ENCODE measurements around the gene SETD7.

SETD7 gene

DNA sequence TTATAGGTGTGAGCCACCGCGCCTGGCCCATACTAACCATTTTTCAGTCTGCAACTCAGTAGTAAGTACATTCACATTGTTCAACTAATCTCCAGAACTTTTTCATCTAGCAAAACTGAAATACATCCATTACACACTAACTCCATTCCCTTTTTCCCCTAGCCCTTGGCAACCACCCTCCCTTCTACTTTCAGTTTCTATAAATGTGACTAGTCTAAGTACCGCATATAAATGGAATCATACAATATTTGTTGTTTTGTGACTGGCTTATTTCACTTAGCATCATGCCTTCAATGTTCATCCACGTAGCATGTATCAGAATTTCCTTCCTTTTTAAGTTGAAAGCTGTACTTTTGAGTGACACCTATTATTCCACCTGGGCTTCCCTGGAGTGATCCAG lies 44.6 kb upstream of the SETD7 start:
- TF ChIP-seq ZNF384 (IDR thresholded peaks at IDR 0.05) (no peak), SP1 (IDR thresholded peaks at IDR 0.05) (no peak), ARNT (IDR thresholded peaks at IDR 0.05) (no peak), SUZ12 (IDR thresholded peaks at IDR 0.05) (no peak), FOXK2 (IDR thresholded peaks at IDR 0.05) (no peak), LEF1 (IDR thresholded peaks at IDR 0.05; ENCODE audit: borderline replicate concordance) (no peak), CTBP1 (IDR thresholded peaks at IDR 0.05; ENCODE audit: borderline replicate concordance) (no peak), HDGF (IDR thresholded peaks at IDR 0.05; ENCODE audit: borderline replicate concordance) (no peak)
- CTCF ChIA-PET: interaction anchor here (0.7 to 0.9 kb wide), 2 partner anchors 22 to 33 kb away, joined by 3 to 4 read pairs; no protein-coding TSS in a partner anchor
- POLR2A ChIA-PET: no interaction called here
- no peak for DNase-seq (ENCODE audit: extremely low spot score)

DNA sequence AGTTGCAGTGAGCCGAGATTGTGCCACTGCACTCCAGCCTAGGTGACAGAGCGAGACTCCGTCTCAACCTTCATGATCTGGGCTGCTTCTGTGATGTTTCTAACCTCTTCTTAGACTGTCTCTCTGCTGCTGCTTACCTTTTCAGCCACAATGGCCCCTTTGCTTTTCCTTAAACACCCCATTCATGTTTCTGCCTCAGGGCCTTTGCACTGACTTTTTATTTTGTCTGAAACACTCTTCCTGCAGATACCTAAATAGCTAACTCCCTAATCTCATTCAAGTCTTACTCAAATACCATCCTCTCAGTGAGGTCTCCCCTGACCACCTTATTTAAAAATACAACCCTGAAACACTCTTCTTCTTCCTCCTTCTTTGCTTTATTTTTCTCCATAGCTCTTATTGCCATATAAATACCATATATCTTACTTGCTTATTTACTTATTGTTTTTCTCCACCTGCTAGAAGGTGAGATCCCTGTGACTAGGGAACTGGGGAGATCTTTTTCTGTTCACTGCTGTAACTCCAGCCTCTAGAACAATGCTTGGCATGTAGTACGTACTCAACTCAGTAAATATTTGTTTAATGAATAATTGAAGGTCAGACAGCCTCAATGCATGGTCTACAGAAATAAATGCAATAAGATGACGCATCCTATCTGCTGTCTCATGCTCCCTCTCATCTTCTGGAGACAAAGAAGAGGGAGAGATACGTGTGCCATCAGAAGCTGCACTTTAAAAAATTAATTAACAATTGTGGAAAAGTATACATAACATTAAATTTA lies 43.8 kb upstream of the SETD7 start:
- no peak for DNase-seq (ENCODE audit: extremely low spot score)
- TF ChIP-seq ARNT (IDR thresholded peaks at IDR 0.05) (no peak), CTBP1 (IDR thresholded peaks at IDR 0.05; ENCODE audit: borderline replicate concordance) (no peak), LEF1 (IDR thresholded peaks at IDR 0.05; ENCODE audit: borderline replicate concordance) (no peak)
- CTCF ChIA-PET: interaction anchor here (0.7 kb wide), 1 partner anchor 23 kb away, joined by 4 read pairs; no protein-coding TSS in a partner anchor
- POLR2A ChIA-PET: no interaction called here

DNA sequence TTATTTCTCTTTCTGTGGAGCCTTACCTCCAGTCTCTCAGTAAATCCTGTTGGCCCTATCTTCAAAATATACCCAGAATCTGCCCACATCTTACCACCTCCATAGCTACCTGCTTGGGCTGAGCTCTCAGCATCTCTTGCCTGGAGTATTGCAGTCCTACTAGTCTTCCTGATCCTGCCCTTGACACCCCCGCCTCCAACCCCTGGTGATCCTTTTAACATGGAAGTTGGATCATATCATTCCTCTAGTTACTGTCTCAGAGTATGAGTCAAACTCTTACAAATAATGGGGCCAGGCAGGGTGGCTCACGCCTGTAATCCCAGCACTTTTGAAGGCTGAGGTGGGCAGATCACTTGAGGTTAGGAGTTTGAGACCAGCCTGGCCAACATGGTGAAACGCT lies 43.1 kb upstream of the SETD7 start:
- POLR2A ChIA-PET: no interaction called here
- DNase-seq (ENCODE audit: extremely low spot score): no peak
- CTCF ChIA-PET: interaction anchor here (0.8 kb wide), 1 partner anchor 55 kb away, joined by 3 read pairs; no protein-coding TSS in a partner anchor
- no peak for TF ChIP-seq ARNT (IDR thresholded peaks at IDR 0.05)
- no peak for TF ChIP-seq BHLHE40 (IDR thresholded peaks at IDR 0.05; ENCODE audit: borderline replicate concordance)
- TF ChIP-seq TARDBP (IDR thresholded peaks at IDR 0.05): no peak
- TF ChIP-seq ZNF384 (IDR thresholded peaks at IDR 0.05): no peak
- TF ChIP-seq SUZ12 (IDR thresholded peaks at IDR 0.05): no peak
- no peak for TF ChIP-seq L3MBTL2 (conservative IDR thresholded peaks at IDR 0.05)
- TF ChIP-seq SP1 (IDR thresholded peaks at IDR 0.05): no peak
- no peak for TF ChIP-seq ELF4 (IDR thresholded peaks at IDR 0.05)
- no peak for TF ChIP-seq LEF1 (IDR thresholded peaks at IDR 0.05; ENCODE audit: borderline replicate concordance)
- no peak for TF ChIP-seq CTBP1 (IDR thresholded peaks at IDR 0.05; ENCODE audit: borderline replicate concordance)
- TF ChIP-seq HDGF (IDR thresholded peaks at IDR 0.05; ENCODE audit: borderline replicate concordance): no peak
- TF ChIP-seq, protein P1, sequence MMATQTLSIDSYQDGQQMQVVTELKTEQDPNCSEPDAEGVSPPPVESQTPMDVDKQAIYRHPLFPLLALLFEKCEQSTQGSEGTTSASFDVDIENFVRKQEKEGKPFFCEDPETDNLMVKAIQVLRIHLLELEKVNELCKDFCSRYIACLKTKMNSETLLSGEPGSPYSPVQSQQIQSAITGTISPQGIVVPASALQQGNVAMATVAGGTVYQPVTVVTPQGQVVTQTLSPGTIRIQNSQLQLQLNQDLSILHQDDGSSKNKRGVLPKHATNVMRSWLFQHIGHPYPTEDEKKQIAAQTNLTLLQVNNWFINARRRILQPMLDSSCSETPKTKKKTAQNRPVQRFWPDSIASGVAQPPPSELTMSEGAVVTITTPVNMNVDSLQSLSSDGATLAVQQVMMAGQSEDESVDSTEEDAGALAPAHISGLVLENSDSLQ (IDR thresholded peaks at IDR 0.05): no peak
- TF ChIP-seq FOXA1 (IDR thresholded peaks at IDR 0.05): no peak
- no peak for TF ChIP-seq FOXK2 (IDR thresholded peaks at IDR 0.05)
- no peak for TF ChIP-seq NFRKB (IDR thresholded peaks at IDR 0.05)
- no peak for TF ChIP-seq FOXM1 (IDR thresholded peaks at IDR 0.05; ENCODE audit: borderline replicate concordance)

DNA sequence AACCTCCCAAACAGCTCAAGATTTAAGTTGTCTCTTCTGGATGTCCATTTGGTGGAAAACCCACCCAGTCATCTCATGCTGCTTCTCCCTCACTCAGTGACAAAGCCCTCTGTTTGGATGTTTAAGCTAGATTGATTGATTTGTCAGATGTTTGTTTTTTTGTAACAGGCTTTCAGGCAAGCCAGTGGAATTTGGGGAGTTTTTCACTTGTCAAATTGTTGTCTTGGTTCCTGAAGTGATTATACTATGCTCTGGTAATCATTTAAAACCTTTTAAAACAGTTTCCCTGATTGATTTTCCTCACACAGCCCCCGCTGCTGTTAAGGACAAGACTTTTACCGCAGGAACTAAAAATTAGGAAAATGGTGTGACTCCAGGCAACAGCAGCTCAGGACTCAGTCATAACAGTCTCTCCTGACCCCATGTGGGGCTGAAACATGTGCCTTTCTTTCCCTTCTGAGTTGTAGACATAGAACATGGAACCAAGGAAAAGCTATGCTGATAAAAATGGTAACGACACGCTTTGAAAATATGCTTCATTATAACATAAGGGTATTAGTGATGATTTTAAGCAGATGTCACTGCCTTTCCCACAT lies 40.8 kb upstream of the SETD7 start:
- TF ChIP-seq SUZ12 (IDR thresholded peaks at IDR 0.05): no peak
- no peak for TF ChIP-seq SP1 (IDR thresholded peaks at IDR 0.05)
- TF ChIP-seq, protein P1 (IDR thresholded peaks at IDR 0.05): no peak
- TF ChIP-seq ELF4 (IDR thresholded peaks at IDR 0.05): no peak
- no peak for TF ChIP-seq BHLHE40 (IDR thresholded peaks at IDR 0.05; ENCODE audit: borderline replicate concordance)
- TF ChIP-seq FOXA1 (IDR thresholded peaks at IDR 0.05): no peak
- TF ChIP-seq FOXM1 (IDR thresholded peaks at IDR 0.05; ENCODE audit: borderline replicate concordance): no peak
- TF ChIP-seq LEF1 (IDR thresholded peaks at IDR 0.05; ENCODE audit: borderline replicate concordance): no peak
- TF ChIP-seq ARNT (IDR thresholded peaks at IDR 0.05): no peak
- TF ChIP-seq CTBP1 (IDR thresholded peaks at IDR 0.05; ENCODE audit: borderline replicate concordance): no peak
- no peak for TF ChIP-seq TARDBP (IDR thresholded peaks at IDR 0.05)
- no peak for TF ChIP-seq ZNF384 (IDR thresholded peaks at IDR 0.05)
- TF ChIP-seq FOXK2 (IDR thresholded peaks at IDR 0.05): no peak
- TF ChIP-seq L3MBTL2 (conservative IDR thresholded peaks at IDR 0.05): no peak
- TF ChIP-seq HDGF (IDR thresholded peaks at IDR 0.05; ENCODE audit: borderline replicate concordance): no peak
- TF ChIP-seq NFRKB (IDR thresholded peaks at IDR 0.05): no peak
- CTCF ChIA-PET: interaction anchor here (0.7 to 2.5 kb wide), 3 partner anchors 10 to 60 kb away, joined by 3 to 13 read pairs (median 7); no protein-coding TSS in a partner anchor
- DNase-seq (ENCODE audit: extremely low spot score): no peak
- POLR2A ChIA-PET: interaction anchor here (1.0 to 2.1 kb wide), 5 partner anchors 9 to 69 kb away, joined by 3 to 18 read pairs (median 4); partner anchors contain the start of genes MGST2 and SETD7

DNA sequence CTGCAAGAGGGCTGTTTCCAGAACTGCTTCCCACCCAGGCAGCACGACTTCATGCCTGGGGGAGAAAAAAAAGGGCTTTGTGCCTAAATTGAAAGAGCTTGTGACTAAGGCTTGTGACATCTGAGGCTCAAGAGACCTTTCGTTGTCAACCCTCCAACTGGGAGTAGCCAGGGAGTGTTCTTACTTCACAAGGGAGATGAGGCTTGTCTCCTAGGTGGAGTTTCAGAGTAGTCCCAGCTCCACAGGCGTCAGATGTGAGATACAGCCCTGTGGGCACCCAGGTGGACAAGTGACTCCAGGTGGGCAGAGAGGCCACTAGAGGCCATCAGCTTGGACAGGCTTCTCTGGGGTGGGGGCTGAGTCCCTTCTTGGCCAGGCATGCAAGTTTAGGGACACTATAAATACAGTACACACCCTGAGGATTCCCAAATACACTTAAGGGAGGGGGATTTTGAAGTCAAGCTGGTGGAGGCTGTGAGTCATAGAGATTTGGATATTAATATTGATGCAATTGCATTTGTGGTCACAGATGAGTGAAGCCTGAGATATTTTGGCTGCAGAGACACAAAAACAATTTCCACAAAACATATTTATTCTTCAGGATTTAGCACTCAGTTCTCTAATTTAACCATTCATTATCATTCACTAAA lies 40.1 kb upstream of the SETD7 start:
- POLR2A ChIA-PET: interaction anchor here (1.0 to 2.1 kb wide), 4 partner anchors 10 to 70 kb away, joined by 3 to 18 read pairs (median 6); partner anchors contain the start of genes MGST2 and SETD7
- no peak for DNase-seq (ENCODE audit: extremely low spot score)
- TF ChIP-seq TARDBP (IDR thresholded peaks at IDR 0.05) (no peak), LEF1 (IDR thresholded peaks at IDR 0.05; ENCODE audit: borderline replicate concordance) (no peak), HDGF (IDR thresholded peaks at IDR 0.05; ENCODE audit: borderline replicate concordance) (no peak)
- CTCF ChIA-PET: interaction anchor here (0.7 to 2.5 kb wide), 4 partner anchors 7 to 61 kb away, joined by 3 to 13 read pairs (median 7); no protein-coding TSS in a partner anchor

Data from HEK293T (cell line).